ENCODE measurements around the gene ZC3H12C.

The ZC3H12C gene

DNA sequence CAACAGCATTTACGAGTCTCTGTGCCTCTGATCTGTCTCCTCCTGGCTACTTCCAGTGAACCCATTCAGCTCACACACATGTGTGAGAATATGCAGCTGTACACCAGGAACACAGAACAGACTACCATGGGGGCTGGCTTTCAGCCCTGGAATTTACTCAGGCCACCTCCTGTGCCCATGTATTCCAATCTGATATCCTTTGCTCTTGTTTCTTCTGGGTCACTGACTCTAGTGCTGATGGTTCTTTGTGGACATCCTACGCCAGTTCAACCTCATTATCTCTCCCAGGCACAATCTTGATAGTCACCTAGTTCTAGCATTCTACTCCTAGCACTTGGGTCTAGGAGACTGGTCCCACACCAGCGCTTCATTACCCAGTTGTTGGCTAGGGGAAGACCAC lies 23.0 kb upstream of the ZC3H12C start:
- no peak for DNase-seq (ENCODE audit: low read depth, low spot score)
- H3K4me1 ChIP-seq (ENCODE audit: insufficient read depth, insufficient read length), result no peaks in the 10 kb centered on the region
- no peaks in the 10 kb centered on the region for H3K27me3 ChIP-seq (ENCODE audit: insufficient read depth, insufficient read length)
- H3K9me3 ChIP-seq (ENCODE audit: insufficient read depth, low read length), result no peaks in the 10 kb centered on the region
- TF ChIP-seq ZNF274 (IDR thresholded peaks at IDR 0.05; ENCODE audit: low read depth, low read length) (no peak), SUZ12 (IDR thresholded peaks at IDR 0.05; ENCODE audit: extremely low read depth, insufficient read depth, insufficient read length) (no peak), YY1 (IDR thresholded peaks at IDR 0.05; ENCODE audit: insufficient read depth, insufficient read length) (no peak)
- no peak overlapping the region for H3K4me3 ChIP-seq (ENCODE audit: insufficient read length, low read depth)
- no peaks in the 10 kb centered on the region for H3K36me3 ChIP-seq (ENCODE audit: insufficient read depth, insufficient read length, low read length)
- no peak overlapping the region for H3K9ac ChIP-seq (ENCODE audit: insufficient read length, low read depth)

DNA sequence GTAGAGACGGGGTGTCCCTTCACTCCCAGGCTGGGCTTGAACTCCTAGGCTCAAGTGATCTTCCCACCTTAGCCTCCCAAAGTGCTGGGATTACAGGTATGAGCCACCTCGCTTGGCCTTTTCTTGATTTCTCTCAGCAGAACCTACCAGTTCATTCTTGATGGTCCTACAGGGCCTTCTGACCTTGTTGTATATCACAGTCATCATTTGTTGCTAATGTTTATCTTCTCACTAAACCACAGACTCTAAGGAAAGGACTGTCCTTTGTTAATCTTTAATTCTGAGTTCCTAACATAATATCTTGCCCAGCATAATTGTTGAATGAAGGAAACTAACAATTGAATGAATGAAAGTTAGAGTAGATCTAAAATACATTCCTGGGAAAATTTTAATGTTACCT lies 22.0 kb upstream of the ZC3H12C start:
- DNase-seq (ENCODE audit: low read depth, low spot score), result no peak
- Histone ChIP-seq H3K9me3 (ENCODE audit: insufficient read depth, low read length) (no peaks in the 10 kb centered on the region), H3K27me3 (ENCODE audit: insufficient read depth, insufficient read length) (no peaks in the 10 kb centered on the region), H3K9ac (ENCODE audit: insufficient read length, low read depth) (no peak overlapping the region), H3K4me1 (ENCODE audit: insufficient read depth, insufficient read length) (peaks cover 4% of the 10 kb centered on the region), H3K4me3 (ENCODE audit: insufficient read length, low read depth) (no peak overlapping the region), H3K36me3 (ENCODE audit: insufficient read depth, insufficient read length, low read length) (no peaks in the 10 kb centered on the region)
- TF ChIP-seq SUZ12 (IDR thresholded peaks at IDR 0.05; ENCODE audit: extremely low read depth, insufficient read depth, insufficient read length) (no peak), ZNF274 (IDR thresholded peaks at IDR 0.05; ENCODE audit: low read depth, low read length) (no peak), YY1 (IDR thresholded peaks at IDR 0.05; ENCODE audit: insufficient read depth, insufficient read length) (no peak)

DNA sequence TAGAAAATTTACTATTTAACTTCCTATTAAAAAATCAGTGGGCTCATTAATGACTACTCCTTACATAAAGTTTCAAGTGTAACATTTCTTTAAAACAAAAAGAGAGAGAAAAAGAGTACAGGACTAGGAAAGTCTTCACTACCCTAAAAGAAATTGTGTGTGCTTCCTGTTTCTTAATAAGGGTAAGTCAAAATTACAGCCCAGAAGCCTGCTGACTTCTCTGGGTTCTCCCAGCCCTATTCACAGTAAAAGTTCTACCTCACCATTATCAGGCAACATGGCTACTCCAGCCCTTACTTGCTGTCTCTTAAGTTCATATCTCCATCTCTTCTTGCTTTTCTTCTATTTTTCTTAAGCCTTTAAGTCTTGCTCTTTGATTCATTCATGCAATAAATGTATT lies 20.3 kb upstream of the ZC3H12C start:
- H3K27me3 ChIP-seq (ENCODE audit: insufficient read depth, insufficient read length), result no peaks in the 10 kb centered on the region
- DNase-seq (ENCODE audit: low read depth, low spot score), result no peak
- peaks cover 6% of the 10 kb centered on the region for H3K4me1 ChIP-seq (ENCODE audit: insufficient read depth, insufficient read length)
- H3K36me3 ChIP-seq (ENCODE audit: insufficient read depth, insufficient read length, low read length), result no peaks in the 10 kb centered on the region
- TF ChIP-seq YY1 (IDR thresholded peaks at IDR 0.05; ENCODE audit: insufficient read depth, insufficient read length), result no peak
- TF ChIP-seq ZNF274 (IDR thresholded peaks at IDR 0.05; ENCODE audit: low read depth, low read length), result no peak
- no peak for TF ChIP-seq SUZ12 (IDR thresholded peaks at IDR 0.05; ENCODE audit: extremely low read depth, insufficient read depth, insufficient read length)
- H3K9ac ChIP-seq (ENCODE audit: insufficient read length, low read depth), result no peak overlapping the region
- H3K4me3 ChIP-seq (ENCODE audit: insufficient read length, low read depth), result no peak overlapping the region
- no peaks in the 10 kb centered on the region for H3K9me3 ChIP-seq (ENCODE audit: insufficient read depth, low read length)

DNA sequence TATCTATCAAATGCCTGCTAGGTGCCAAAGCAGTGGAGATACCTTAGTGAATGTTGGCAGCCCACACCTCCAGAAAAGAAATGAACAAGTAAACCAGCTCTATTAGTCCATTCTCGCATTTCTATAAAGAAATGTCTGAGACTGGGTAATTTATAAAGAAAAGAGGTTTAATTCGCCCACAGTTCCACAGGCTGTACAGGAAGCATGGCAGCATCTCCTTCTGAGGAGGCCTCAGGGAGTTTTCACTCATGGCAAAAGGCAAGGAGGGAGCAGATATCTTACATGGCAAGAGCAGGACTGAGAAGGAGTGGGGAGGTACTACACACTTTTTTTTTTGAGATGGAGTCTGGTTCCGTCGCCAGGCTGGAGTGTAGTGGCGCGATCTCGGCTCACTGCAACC lies 18.7 kb upstream of the ZC3H12C start:
- TF ChIP-seq YY1 (IDR thresholded peaks at IDR 0.05; ENCODE audit: insufficient read depth, insufficient read length), result no peak
- no peak for TF ChIP-seq ZNF274 (IDR thresholded peaks at IDR 0.05; ENCODE audit: low read depth, low read length)
- no peak for TF ChIP-seq SUZ12 (IDR thresholded peaks at IDR 0.05; ENCODE audit: extremely low read depth, insufficient read depth, insufficient read length)
- DNase-seq (ENCODE audit: low read depth, low spot score), result no peak
- H3K27me3 ChIP-seq (ENCODE audit: insufficient read depth, insufficient read length), result no peaks in the 10 kb centered on the region

DNA sequence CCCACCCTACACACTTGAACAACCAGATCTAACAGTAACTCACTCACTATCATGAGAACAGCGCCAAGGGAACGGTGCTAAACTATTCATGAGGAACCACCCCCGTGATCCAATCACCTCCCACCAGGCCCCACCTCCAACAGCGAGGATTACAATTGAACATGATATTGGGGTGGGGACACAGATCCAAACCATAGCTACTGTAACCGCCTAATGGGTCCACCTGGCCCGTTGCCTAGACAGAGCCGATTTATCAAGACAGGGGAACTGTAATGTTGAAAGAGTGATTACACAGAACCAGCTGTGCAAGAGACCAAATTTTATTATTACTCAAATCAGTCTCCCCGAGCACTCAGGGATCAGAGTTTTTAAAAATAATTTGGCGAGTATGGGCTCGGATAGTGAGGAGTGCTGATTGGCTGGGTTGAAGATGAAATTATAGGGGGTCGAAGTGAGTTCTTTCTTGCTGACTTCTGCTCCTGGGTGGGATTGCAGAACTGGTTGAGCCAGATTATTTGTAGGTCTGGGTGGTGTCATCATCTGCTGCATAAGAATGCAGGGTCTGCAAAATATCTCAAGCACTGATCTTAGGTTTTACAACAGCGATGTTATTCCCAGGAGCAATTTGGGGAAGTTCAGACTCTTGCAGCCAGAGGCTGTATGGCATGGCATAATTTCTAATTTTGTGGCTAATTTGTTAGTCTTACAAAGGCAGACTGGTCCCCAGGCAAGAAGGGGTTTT lies 17.9 kb upstream of the ZC3H12C start:
- no peaks in the 10 kb centered on the region for H3K27me3 ChIP-seq (ENCODE audit: insufficient read depth, insufficient read length)

More for the DNA sequence above, 18.7 kb upstream of the ZC3H12C start:
- no peaks in the 10 kb centered on the region for H3K36me3 ChIP-seq (ENCODE audit: insufficient read depth, insufficient read length, low read length)
- peaks cover 6% of the 10 kb centered on the region for H3K4me1 ChIP-seq (ENCODE audit: insufficient read depth, insufficient read length)
- H3K9ac ChIP-seq (ENCODE audit: insufficient read length, low read depth), result no peak overlapping the region
- H3K4me3 ChIP-seq (ENCODE audit: insufficient read length, low read depth), result no peak overlapping the region
- peaks cover 13% of the 10 kb centered on the region for H3K9me3 ChIP-seq (ENCODE audit: insufficient read depth, low read length)

DNA sequence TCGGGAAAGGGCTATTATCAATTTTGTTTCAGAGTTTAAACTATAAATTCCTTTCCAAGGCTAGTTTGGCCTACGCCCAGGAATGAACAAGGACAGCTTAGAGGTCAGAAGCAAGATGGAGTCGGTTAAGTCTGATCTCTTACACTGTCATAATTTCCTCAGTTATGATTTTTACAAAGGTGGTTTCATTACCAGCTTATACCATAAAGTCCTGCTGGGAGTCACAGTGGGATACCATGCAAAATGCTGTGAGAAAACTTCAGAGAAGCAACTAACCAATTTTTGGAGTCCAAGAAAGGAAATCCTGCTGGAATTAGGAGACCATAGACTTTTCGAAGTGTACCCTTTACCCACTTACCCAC lies 17.4 kb upstream of the ZC3H12C start:
- no peaks in the 10 kb centered on the region for H3K27me3 ChIP-seq (ENCODE audit: insufficient read depth, insufficient read length)
- H3K4me3 ChIP-seq (ENCODE audit: insufficient read length, low read depth), result no peak overlapping the region
- TF ChIP-seq SUZ12 (IDR thresholded peaks at IDR 0.05; ENCODE audit: extremely low read depth, insufficient read depth, insufficient read length) (no peak), YY1 (IDR thresholded peaks at IDR 0.05; ENCODE audit: insufficient read depth, insufficient read length) (no peak)
- H3K36me3 ChIP-seq (ENCODE audit: insufficient read depth, insufficient read length, low read length), result no peaks in the 10 kb centered on the region
- H3K9ac ChIP-seq (ENCODE audit: insufficient read length, low read depth), result no peak overlapping the region
- DNase-seq (ENCODE audit: low read depth, low spot score), result no peak
- H3K9me3 ChIP-seq (ENCODE audit: insufficient read depth, low read length), result peaks cover 17% of the 10 kb centered on the region
- H3K4me1 ChIP-seq (ENCODE audit: insufficient read depth, insufficient read length), result peaks cover 6% of the 10 kb centered on the region

More for the DNA sequence above, 17.9 kb upstream of the ZC3H12C start:
- Histone ChIP-seq H3K4me1 (ENCODE audit: insufficient read depth, insufficient read length) (peaks cover 6% of the 10 kb centered on the region), H3K9me3 (ENCODE audit: insufficient read depth, low read length) (peaks cover 17% of the 10 kb centered on the region), H3K9ac (ENCODE audit: insufficient read length, low read depth) (no peak overlapping the region), H3K4me3 (ENCODE audit: insufficient read length, low read depth) (no peak overlapping the region), H3K36me3 (ENCODE audit: insufficient read depth, insufficient read length, low read length) (no peaks in the 10 kb centered on the region)
- DNase-seq (ENCODE audit: low read depth, low spot score), result no peak
- TF ChIP-seq SUZ12 (IDR thresholded peaks at IDR 0.05; ENCODE audit: extremely low read depth, insufficient read depth, insufficient read length) (no peak), YY1 (IDR thresholded peaks at IDR 0.05; ENCODE audit: insufficient read depth, insufficient read length) (no peak), ZNF274 (IDR thresholded peaks at IDR 0.05; ENCODE audit: low read depth, low read length) (no peak)

DNA sequence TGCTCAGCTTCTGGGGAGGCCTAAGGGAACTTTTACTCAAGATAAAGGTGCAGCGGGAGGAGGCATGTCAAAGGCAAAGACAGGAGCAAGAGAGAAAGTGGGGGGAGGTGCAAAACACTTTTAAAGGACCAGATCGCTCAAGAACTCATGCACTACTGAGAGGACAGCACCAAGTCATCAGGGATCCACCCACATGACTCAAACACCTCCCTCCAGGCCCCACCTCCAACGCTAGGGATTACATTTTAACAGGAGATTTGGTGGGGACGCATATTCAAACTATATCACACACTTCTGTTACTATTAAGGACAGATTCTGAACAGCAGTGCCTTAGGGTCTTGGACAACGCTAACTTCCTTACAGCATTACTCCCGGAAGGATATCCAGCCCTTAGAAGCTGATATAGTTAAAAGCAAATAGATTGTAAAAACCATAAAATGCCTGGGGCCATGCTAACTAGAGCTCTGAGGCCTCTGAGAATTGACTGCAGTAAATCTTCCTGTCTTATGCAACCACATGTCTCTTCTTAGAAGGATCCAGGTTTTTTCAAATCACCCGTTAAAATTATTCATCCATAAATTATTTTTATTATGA lies 16.7 kb upstream of the ZC3H12C start:
- Histone ChIP-seq H3K27me3 (ENCODE audit: insufficient read depth, insufficient read length) (no peaks in the 10 kb centered on the region), H3K4me1 (ENCODE audit: insufficient read depth, insufficient read length) (peaks cover 6% of the 10 kb centered on the region), H3K9me3 (ENCODE audit: insufficient read depth, low read length) (peaks cover 17% of the 10 kb centered on the region), H3K9ac (ENCODE audit: insufficient read length, low read depth) (no peak overlapping the region), H3K36me3 (ENCODE audit: insufficient read depth, insufficient read length, low read length) (no peaks in the 10 kb centered on the region), H3K4me3 (ENCODE audit: insufficient read length, low read depth) (no peak overlapping the region)
- no peak for TF ChIP-seq ZNF274 (IDR thresholded peaks at IDR 0.05; ENCODE audit: low read depth, low read length)
- no peak for TF ChIP-seq YY1 (IDR thresholded peaks at IDR 0.05; ENCODE audit: insufficient read depth, insufficient read length)
- TF ChIP-seq SUZ12 (IDR thresholded peaks at IDR 0.05; ENCODE audit: extremely low read depth, insufficient read depth, insufficient read length), result no peak
- no peak for DNase-seq (ENCODE audit: low read depth, low spot score)

Measured in NT2/D1 (cell line).